Fibroblast of peridontal ligament (primary cell): Measurements from ENCODE around the gene SST.

Source experiments
- DNase-seq: peaks from one replicate; pipeline ENCODE4 v3.0.0-alpha.2; 2010; ENCODE audit errors: extremely low read depth

The SST gene

DNA sequence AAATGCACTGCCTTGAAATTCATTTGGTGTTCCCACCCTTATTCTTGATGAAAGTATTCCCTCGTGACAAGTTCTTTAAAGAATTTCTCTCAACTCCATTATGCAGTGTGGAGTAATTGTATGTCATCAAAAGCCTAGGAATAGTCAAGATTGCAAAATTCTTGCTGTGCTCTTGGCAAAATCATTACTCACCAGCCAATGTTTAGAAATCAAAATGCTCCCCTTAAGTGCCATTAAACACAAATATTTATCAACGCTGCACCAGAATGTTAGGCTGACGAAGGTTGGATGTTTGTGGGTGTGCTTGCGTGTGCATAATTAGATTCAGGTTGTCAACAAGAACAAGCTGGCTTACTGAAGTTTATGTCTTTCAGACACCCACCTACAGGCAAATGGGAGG lies 40.5 kb downstream of the SST start:
- DNase-seq, result peak; percentile 28

DNA sequence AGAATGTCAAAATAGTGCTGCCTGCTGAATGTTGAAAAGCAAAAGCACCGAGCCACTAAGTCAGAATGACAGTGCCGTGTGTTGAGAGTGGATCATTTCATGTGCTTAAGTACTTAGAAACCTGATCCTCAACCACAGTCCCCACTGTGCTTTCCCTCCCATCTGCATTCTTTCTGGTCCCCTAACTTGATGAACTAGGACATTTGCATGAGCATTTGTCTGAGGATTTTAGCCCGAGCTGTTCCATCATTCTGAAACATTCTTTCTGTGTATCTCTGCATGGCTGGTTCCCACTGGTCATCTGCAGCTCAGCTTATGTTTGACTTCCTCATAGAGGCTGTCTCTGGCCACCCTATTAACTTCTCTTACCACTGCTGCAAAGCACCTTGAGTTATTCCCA lies 42.0 kb downstream of the SST start:
- no peak for DNase-seq

DNA sequence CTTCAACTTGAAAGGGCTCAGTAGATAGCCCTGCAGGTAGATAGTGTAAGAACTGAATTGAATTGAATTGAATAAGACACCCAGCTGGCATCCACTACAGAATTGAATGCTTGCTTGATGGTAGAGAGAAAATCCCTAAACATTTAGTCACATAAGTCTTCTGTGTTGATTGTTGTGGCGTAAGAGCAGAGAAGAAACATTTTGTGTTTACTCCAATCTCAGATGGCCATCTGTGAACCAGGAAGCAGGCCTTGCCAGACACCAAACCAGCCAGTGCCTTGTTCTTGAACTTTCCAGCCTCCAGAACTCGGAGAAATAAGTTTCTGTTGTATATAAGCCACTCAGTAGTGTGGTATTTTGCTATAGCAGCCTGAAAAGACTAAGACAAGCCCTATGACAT lies 43.6 kb downstream of the SST start:
- DNase-seq, result no peak

DNA sequence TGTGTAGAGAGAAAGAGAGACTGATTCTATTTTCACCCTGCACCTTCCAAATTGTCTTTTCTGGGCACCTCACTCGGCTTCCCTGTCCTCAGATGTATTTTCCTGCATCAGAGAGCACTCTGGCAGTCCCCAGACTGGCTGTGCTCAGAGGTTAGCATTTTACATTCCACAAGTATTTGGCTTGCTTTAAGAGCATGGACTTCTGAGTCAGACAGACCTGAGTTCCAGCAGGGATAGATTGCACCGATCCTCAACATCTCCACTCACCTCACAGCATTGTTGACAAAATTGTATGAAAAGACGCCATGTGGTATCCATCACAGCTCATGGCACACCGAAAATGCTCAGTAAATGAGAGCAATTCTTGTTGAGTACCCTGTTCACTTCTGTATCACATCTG lies 45.6 kb downstream of the SST start:
- no peak for DNase-seq

DNA sequence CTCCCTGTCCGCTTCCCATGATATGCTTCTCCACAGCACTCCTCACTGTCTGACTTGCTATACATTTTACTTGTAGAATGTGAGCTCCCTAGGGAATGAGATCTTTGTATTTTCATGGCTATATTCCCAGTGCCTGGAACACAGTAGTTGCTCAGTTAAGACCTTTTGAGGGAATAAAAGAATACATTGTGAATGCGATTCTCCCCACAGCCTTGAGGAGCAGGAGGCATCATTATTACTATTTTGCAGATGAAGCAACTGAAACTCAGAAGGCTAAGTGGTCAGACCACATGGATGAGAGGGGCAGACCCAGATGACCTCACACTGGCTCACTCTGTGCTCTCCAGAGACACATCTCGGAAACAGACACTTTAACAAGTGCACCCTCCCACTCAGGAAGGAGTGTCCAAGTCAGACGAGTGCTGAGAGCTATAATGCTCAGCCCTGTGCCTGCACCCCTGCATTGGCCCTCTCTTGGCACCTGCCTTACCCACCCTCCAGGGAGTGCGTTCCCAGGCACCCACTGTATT lies 46.8 kb downstream of the SST start:
- no peak for DNase-seq

DNA sequence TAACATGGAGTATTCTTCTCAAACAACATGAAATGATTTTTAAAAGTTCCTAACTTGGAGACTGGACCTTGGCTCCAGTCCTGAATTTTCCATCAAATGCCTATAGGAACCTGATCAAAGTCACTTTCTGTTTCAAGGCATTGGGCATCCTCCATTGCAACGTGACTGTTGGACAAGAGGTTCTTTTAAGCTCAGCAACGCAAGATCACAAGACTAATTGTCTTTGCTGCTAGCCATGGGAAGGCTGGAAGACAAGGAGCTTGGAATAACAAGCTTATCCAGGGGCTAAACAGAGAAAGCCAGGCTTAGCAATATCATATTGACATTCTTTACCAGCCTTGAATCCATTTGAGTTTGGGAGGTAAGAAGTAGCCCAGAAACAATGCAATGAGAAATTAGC lies 48.3 kb downstream of the SST start:
- DNase-seq, result no peak

DNA sequence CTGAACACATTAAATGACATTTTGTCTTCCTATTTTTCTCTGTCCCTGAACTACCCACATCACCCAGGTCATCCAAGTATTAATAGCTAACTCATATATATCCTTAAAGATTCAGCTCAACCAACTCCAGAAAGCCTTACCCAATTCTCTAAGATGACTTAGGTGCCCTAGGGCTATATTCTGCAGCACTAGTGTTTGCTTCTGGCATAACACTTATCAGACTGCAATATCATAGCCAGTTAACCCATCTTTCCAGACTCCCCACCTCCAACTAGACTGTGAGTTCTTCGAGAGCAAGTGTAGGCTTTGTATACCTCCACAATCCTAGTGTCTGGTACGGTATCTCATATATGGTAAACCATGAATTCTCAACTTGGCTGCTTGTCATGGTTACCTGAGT lies 50.7 kb downstream of the SST start:
- DNase-seq, result no peak
